SIG-M5 treated with dmso at 0.1 percent for 504 hours (cell line): ENCODE data around the gene UBTF.

Experiments
- DNase-seq: peaks from one replicate; lab custom pipeline; 2025; ENCODE audit not compliant: unreplicated experiment; lab: John Stamatoyannopoulos, UW

The UBTF gene

GRCh38 chr17:44219616-44220212, at the start of gene UBTF:
Gene UBTF, minus strand, starts transcription at chr17:44219675. Its CDS starts 1,446 bp downstream, at chr17:44218229.
- DNase-seq: peak; percentile 78

GRCh38 chr17:44268709-44269534, 49.4 kb upstream of the UBTF start:
- DNase-seq: no peak

- no peak for DNase-seq
Measured at GRCh38 chr17:44267818-44268490, 48.5 kb upstream of the UBTF start, which contains the start of gene SLC4A1. Gene SLC4A1, minus strand, starts transcription at chr17:44268135. Its CDS starts 5,269 bp downstream, at chr17:44262866.

DNA sequence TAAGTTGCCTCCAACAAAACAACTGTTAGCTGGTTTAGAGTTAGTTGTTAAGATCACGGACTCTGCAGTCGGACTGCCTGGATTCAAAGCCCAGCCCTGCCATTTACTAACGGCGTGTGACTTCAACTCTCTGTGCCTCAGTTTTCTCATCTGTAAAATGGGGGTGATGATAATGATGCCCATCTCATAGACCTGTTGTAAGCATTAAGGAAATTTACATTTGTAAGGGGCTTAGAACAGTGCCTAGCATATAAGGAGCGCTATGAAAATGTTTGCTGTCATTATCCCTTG, 47.6 kb upstream of the UBTF start:
- no peak for DNase-seq

DNA sequence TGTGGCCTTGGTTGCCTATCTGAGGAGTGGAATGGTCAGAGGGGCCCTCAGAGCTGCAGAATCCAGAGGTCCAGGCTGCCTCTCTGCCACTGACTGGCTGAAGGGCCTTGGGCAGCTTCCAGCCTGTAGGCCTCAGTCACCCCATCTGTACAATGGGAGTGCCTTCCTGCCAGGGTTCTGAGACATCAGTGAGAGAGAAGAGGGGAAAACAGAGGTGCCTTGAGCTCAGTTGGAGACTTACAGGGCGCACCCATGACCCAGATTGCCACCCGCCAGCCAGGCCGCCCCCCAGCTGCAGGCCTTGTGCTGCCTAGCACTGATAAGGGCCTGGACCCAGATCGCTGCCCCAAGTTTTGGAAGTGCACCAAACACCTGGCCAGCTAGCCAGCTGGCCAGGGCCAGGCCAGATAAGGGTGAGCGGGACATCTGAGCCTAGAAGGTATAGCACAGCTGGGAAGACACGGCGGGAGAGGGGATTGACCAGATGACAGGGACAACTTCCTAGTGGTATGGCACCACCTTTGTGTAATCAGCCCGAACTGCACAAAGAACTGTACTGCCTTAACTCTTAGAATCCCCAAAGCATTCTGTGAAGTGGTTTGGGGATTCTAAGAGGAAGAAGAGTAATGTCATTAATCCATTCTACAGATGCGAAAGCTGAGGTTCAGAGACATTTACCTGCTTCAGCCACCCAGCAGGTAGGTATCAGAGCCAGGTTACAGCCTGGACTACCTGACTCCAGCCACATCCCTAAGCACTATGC, 47.1 kb upstream of the UBTF start:
- no peak for DNase-seq

GRCh38 chr17:44263345-44263902, 43.9 kb upstream of the UBTF start:
- DNase-seq: no peak

DNA sequence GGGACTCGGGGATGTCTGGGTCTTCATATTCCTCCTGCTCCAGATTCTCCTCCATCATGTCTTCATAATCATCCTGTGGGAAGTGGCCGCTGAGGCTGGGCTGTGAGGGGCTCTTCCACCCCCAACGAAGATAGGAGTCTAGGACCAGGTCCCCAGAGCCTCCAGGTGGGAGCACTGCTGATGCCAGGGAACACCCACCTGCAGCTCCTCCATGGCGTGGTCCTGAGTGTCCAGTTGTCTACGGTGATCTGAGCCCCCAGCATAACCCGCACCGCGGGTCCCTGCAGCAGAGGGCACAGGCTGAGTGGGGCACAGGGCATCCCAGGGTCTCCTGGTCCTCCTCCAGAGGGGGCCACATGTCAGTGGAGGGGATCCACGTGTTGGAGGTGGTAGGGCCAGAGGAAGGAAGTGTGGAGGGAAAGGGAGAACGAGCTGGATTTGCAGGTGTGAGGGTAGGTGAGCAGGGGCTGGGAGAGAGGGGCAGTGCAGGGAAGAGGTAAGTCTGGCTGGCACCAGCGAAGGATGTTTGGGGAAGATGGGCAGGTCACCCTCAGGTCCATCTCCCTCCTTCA, 43.3 kb upstream of the UBTF start:
- no peak for DNase-seq

DNA sequence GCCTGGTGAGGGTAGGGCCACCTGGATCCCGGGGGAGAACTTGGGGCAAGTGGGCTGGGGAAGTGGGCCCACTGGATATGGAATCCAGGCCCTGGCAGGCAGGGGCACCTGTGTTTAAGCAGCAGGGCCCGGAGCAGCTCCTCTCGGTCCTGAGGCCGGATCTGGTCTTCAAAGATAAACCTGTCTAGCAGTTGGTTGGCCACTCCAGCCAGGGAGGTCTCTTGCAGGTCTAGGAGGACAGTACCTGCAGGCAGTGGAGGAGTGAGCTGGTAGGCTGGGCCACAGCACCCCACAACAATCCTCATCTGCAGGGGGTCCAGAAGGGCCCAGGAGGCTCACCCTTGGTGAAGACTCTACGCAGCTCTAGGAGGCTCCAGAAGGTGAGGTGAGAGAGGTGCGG, 40.8 kb upstream of the UBTF start:
- DNase-seq: no peak

GRCh38 chr17:44258811-44259351, 39.4 kb upstream of the UBTF start:
- no peak for DNase-seq

- no peak for DNase-seq
Measured at GRCh38 chr17:44257815-44258760, 38.6 kb upstream of the UBTF start.

GRCh38 chr17:44256671-44257070, 37.2 kb upstream of the UBTF start:
- no peak for DNase-seq

DNA sequence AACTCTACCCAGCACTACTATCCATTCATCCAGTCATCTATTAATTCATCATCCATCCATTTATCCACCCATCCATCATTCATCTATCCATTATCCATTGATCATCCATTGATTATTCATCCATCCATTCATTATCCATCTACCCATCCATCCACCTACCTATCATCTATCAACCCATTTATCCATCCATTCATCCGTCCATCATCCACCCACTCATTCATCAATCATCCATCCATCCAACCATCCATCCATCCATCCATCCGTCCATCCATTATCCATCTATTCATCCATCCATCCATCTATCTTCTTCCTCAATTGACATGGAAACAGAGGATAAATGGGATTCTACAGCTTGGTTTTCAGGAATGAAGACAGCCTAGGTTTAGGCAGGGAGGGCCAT, 36.4 kb upstream of the UBTF start:
- no peak for DNase-seq

GRCh38 chr17:44254361-44255095, 35.1 kb upstream of the UBTF start:
- DNase-seq: no peak

DNA sequence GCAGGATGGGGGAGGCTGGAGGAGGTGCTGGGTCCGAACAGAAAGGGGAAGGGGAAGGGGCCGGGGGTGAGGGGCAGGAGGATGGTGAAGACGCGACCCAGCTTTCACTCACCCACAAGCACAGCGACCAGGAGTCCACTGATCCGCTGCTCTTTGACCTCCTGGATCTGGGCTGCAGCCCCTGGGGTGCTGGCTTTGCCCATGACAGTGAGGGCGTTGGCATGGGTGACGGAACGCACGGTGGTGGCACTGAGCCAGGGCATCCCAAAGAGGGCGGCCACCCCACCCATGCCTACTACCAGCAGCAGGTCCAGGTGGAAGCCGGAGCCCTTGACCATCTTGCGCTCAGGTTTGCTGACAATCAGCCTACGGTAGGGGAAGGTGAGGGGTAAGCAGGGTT, 33.5 kb upstream of the UBTF start:
- DNase-seq: no peak

DNA sequence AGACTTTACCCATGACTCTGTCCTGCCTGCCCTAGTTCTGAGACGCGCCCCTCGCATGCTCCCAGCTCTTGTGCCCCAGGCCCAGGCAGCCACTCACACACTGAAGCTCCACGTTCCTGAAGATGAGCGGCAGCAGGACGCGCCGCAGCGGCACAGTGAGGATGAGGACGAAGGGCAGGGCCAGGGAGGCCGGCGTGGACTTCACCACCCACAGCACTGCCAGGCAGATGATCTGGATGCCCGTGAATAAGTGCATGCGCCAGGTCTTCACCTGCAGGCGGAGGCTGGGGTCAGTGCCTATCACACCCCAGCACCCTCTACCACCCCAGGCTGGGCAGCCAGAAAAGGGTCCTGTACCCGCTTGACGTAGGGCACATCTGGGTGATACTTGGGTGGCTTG, 31.6 kb upstream of the UBTF start:
- DNase-seq: no peak

- DNase-seq: no peak
Measured at GRCh38 chr17:44249501-44250246, 30.2 kb upstream of the UBTF start.

DNA sequence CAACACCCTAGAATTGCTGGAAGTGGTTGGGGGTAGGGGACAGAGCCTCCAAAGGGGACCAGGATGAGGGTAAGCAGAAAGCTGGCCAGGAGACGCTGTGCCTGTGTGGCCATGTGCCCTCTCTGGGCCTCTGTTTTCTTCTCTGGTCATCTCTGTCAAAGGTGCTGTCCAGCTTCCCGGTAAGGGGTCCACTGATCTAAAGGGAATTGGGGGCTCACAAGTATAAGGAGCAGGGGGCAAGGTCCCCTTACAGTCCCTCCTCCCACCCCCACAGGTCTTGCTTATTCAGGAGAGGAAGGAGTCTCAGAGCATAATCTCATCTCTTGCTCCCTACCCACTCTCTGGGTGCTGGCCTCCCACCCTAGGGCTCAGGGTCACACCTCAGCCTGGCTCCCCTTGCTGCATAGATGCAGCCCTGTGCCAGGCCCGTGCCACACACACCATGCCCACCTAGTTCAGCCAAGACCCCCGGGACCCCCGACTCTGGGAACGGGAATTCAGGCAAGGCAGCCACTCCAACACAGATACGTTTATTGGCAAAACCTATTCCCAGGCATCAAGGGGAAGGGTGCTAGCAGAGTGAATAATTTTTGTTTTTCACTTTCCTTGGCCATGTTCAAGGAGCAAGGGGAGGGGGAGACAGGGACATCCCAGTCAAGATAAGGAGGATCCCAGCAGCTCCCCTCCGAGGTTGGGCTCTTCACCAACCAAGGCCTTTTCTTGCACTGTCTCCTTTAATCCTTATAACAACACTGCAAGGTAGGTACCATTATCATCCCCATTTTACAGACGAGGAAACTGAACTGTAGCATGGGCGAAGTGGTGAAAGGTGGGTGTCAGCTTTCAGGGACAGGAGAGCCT, 28.6 kb upstream of the UBTF start:
- no peak for DNase-seq
